GM18508 (cell line): Measurements from ENCODE around the gene CDKL5.
"Not testable (repeated sequence)": the region's sequence is repeated elsewhere in the genome, so short reads cannot be mapped to it uniquely, and the experiment has no call there.

Experiments used
- ATAC-seq: cut with Tn5 transposase; IDR thresholded peaks from one replicate; pipeline ENCODE4 v1.9.1; 2021; ENCODE audit warnings: moderate number of reproducible peaks; ENCODE audit not compliant: insufficient read depth, unreplicated experiment

Gene CDKL5

GRCh38 chrX:18425199-18426003, at the start of gene CDKL5:
CDKL5 (plus strand) TSS chrX:18425608; CDS start chrX:18507097, 81,489 bp downstream.
- peak; percentile 85 for ATAC-seq

GRCh38 chrX:18377796-18378195, 47.6 kb upstream of the CDKL5 start:
- ATAC-seq: no peak

GRCh38 chrX:18389966-18390365, 35.4 kb upstream of the CDKL5 start:
- ATAC-seq: no peak

- ATAC-seq: no peak
These were observed 34.4 kb upstream of the CDKL5 start for GRCh38 chrX:18390941-18391538.

GRCh38 chrX:18394477-18394876, 30.9 kb upstream of the CDKL5 start:
- no peak for ATAC-seq

GRCh38 chrX:18401848-18402213, 23.6 kb upstream of the CDKL5 start:
- ATAC-seq: no peak

- ATAC-seq: no peak
These were observed 18.7 kb upstream of the CDKL5 start for GRCh38 chrX:18406531-18407266.

GRCh38 chrX:18410038-18410437, 15.4 kb upstream of the CDKL5 start:
- no peak for ATAC-seq

GRCh38 chrX:18415386-18415785, 10.0 kb upstream of the CDKL5 start:
- no peak for ATAC-seq

- no peak for ATAC-seq
These were observed 3.1 kb upstream of the CDKL5 start for GRCh38 chrX:18422325-18422724.

GRCh38 chrX:18422886-18423285, 2.5 kb upstream of the CDKL5 start:
- ATAC-seq: no peak

GRCh38 chrX:18424482-18425198, 768 bp upstream of the CDKL5 start:
- no peak for ATAC-seq

GRCh38 chrX:18426004-18426320, 554 bp downstream of the CDKL5 start:
- no peak for ATAC-seq

GRCh38 chrX:18428006-18428405, 2.6 kb downstream of the CDKL5 start:
- ATAC-seq: no peak

GRCh38 chrX:18433288-18433687, 7.9 kb downstream of the CDKL5 start:
- not testable (repeated sequence) for ATAC-seq

GRCh38 chrX:18434896-18435295, 9.5 kb downstream of the CDKL5 start:
- ATAC-seq: no peak

GRCh38 chrX:18436017-18436416, 10.6 kb downstream of the CDKL5 start:
- ATAC-seq: no peak

GRCh38 chrX:18440835-18441234, 15.4 kb downstream of the CDKL5 start:
- no peak for ATAC-seq

GRCh38 chrX:18441780-18442367, 16.5 kb downstream of the CDKL5 start:
- no peak for ATAC-seq

- ATAC-seq: no peak
These were observed 23.0 kb downstream of the CDKL5 start for GRCh38 chrX:18448416-18448815.
